Adipocyte (in vitro differentiated cells): Measurements from ENCODE around the gene UBR7.

Source experiments
- DNase-seq: peaks from one replicate; pipeline ENCODE4 v3.0.0-alpha.2; 2015; ENCODE audit warnings: low read depth
- H3K27me3 ChIP-seq: replicated peaks from 2 replicates; pipeline ENCODE4 v1.7.0; 2013; ENCODE audit warnings: mild to moderate bottlenecking, low read length, moderate library complexity; ENCODE audit not compliant: control insufficient read depth, insufficient read depth
- H3K36me3 ChIP-seq: 2 replicates; pipeline ENCODE4 v1.7.0; 2013; ENCODE audit warnings: low read length, mild to moderate bottlenecking, moderate library complexity; ENCODE audit not compliant: control insufficient read depth, insufficient read depth, severe bottlenecking
- H3K4me1 ChIP-seq: 2 replicates; pipeline ENCODE4 v1.7.0; 2013; ENCODE audit warnings: mild to moderate bottlenecking, low read length, moderate library complexity; ENCODE audit not compliant: control insufficient read depth, insufficient read depth
- H3K4me3 ChIP-seq: 2 replicates; pipeline ENCODE4 v1.7.0; 2013; ENCODE audit warnings: mild to moderate bottlenecking, low read length, moderate library complexity
- H3K9ac ChIP-seq: 2 replicates; pipeline ENCODE4 v1.7.0; 2013; ENCODE audit warnings: mild to moderate bottlenecking, low read length, moderate library complexity
- H3K9me3 ChIP-seq: 2 replicates; pipeline ENCODE4 v1.7.0; 2013; ENCODE audit warnings: mild to moderate bottlenecking, low read length, moderate library complexity; ENCODE audit not compliant: control insufficient read depth

The UBR7 gene

DNA sequence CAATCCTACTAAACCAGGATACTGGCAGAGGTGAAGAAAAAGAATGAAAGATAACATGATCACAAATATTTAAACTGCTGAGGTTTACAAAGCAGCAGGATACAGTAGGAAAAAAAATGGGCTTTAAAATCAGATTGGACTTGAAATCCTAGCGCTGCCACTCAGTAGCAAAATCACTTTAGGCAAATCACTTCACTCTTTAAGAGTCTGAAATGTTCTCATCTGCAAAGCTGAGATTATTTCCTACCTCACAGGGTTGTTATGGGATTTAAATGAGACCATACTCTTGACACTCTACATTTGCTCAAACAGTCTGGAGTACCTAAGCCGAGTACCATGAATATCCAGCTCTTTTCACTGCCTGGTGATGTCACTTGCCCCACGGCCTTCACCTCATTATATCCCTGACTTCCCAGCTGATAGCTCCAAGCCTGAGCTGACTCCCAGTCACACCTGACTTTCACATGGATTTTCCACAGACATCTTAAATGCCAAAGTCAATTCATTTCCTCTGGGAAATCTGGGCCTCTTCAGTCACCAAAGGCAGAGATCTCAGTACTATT lies 60.2 kb downstream of the UBR7 start:
- Histone ChIP-seq H3K9me3 (no peaks in the 10 kb centered on the region), H3K9ac (no peak overlapping the region)
- no peak for DNase-seq

DNA sequence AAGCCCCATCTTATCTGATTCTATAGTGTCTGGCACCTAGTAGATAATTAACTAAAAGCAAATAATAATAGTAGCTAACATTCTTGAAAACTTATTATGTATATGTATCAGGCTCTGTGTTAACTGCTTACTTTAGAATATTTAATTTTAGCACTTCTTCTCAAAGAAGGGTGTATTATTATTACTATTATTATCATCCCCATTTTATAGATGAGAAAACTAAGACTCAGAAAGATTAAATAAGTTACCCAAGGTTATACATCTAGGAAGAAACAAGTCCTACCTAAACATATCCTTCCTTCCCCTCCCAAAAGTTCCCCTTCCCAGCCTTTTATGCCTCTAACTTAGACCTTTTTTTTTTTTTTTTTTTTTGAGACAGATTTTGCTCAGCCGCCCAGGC lies 61.4 kb downstream of the UBR7 start:
- no peak overlapping the region for H3K9ac ChIP-seq
- H3K4me1 ChIP-seq = peaks cover 10% of the 10 kb centered on the region
- H3K9me3 ChIP-seq = no peaks in the 10 kb centered on the region
- H3K27me3 ChIP-seq = no peaks in the 10 kb centered on the region
- H3K36me3 ChIP-seq = peaks cover 6% of the 10 kb centered on the region
- no peak overlapping the region for H3K4me3 ChIP-seq
- DNase-seq = no peak

More for the DNA sequence above, 60.2 kb downstream of the UBR7 start:
- H3K36me3 ChIP-seq = peaks cover 18% of the 10 kb centered on the region
- H3K4me3 ChIP-seq = no peak overlapping the region
- H3K27me3 ChIP-seq = no peaks in the 10 kb centered on the region
- peaks cover 12% of the 10 kb centered on the region for H3K4me1 ChIP-seq

DNA sequence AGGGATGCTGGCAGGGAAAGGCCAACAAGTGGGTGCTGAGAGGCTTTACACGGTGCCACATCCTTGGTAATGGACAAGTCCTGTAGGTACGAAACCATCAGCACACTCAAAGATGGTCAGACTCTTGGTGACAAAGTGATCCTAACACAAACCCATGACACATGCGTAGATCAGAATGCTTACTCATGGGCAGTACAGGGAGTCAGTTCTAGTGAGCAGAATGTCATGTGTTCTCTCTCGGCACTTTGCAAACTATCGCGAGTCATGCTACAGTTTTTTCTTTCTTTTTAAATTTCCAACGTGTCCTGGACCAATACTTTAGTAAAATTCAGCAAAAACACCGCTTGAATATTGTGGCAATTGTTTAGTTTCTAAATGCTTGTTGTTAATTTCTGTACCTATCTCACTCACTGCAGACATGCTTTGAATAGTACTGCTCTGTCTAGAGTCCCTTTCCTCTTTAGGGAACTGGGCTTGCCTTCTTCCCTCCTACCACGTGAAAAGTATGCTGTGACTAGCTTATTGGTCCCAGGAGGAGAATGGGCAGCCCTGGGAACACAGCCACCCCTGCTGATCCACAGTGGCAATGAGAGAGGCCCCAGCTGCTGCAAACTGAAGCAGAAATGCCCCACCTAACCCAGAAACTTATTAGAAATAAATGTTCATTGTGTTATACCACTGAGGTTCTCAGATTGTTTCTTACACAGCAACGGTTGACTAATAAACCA lies 62.4 kb downstream of the UBR7 start:
- no peak overlapping the region for H3K9ac ChIP-seq
- no peak overlapping the region for H3K4me3 ChIP-seq
- H3K9me3 ChIP-seq = no peaks in the 10 kb centered on the region
- peaks cover 6% of the 10 kb centered on the region for H3K36me3 ChIP-seq
- H3K4me1 ChIP-seq = peaks cover 9% of the 10 kb centered on the region
- no peaks in the 10 kb centered on the region for H3K27me3 ChIP-seq
- peak; percentile 41 for DNase-seq

DNA sequence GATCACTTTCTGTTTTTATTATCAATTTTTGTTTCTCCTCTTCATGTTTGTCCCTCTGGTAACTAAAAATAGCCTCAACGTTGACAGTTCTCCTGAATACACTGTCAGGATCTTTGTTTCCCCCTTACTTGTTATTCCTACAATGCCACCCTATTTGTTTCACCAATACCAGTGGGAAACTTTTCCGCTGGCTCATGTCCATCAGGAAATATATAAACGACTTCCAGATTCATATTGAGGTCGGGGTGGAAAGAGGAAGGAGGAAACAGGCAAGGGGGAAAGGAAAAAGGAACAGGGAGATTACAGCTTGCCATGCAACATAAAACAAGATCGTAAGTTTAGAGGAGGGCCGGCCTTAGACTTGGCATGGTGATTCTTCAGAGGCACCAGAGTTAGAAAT lies 64.1 kb downstream of the UBR7 start:
- H3K9me3 ChIP-seq = no peaks in the 10 kb centered on the region
- peaks cover 9% of the 10 kb centered on the region for H3K4me1 ChIP-seq
- no peaks in the 10 kb centered on the region for H3K27me3 ChIP-seq
- H3K9ac ChIP-seq = no peak overlapping the region
- peaks cover 4% of the 10 kb centered on the region for H3K36me3 ChIP-seq
- no peak overlapping the region for H3K4me3 ChIP-seq
- DNase-seq = no peak

DNA sequence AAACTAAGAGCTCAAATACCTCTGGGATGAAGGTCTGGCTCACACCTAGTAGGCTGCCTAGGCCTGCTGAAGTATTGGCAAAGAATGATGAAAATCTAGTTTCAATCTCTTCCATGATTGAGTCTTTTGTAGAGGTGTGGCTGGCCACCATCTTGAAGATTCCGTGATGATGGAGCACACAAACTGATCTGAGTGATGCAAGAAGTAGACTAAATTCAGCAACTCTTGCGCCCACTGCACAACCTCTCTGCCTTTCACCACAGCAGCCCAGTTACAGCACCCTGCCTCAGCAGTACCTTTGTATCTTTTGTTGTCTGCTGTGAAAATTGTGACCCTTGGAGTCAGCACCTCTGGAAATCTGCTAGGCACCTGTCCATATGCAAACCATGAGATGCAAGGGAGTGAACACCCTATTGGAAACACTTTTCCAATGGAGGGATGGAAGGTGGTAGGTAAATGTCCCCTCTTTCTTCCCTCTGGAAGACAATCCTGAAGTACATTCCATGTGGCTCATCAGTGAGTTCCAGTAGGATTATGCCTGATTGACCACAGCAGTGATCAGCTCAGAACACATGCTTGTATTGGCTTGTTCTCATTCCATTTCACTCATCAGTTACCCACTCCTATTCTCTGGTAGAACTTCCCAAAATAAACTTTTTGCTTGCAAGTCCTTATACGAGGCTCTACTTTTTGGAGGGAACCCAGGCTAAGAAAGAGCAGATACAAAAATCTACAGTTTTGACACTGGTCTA lies 67.2 kb downstream of the UBR7 start:
- Histone ChIP-seq H3K36me3 (peaks cover 9% of the 10 kb centered on the region), H3K4me3 (no peak overlapping the region), H3K4me1 (peaks cover 8% of the 10 kb centered on the region), H3K27me3 (no peaks in the 10 kb centered on the region), H3K9ac (no peak overlapping the region), H3K9me3 (no peaks in the 10 kb centered on the region)
- no peak for DNase-seq

DNA sequence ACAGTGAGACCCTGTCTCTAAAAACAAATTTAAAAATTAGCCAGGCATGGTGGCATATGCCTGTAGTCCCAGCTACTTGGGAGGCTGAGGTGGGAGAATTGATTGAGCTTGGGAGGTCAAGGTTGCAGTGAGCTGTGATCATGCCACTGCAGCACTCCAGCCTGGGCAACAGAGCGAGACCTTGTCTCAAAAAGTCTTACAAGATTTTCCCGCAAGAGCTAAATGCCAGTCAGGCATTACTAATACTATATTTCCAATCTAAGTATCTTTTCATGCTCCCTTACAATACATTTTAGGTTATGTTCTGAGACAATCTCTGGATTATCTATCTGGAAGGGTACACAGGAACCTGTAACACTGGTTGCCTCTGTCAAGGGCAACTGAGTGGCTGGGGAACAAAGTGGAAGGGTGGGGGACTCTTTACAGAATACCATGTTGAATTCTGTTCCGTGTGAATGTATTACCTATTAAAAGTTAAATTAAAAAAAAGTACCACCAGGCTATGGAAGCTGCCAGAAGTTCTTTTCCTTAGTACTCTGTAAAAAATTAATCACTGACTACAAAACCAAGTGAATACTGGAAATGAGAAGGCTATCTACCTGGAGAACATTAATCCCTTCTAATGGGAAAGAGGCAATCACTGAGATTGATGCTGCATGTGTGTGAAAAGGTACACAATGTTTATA lies 69.1 kb downstream of the UBR7 start:
- Histone ChIP-seq H3K27me3 (no peaks in the 10 kb centered on the region), H3K4me1 (no peaks in the 10 kb centered on the region), H3K9ac (no peak overlapping the region), H3K4me3 (no peak overlapping the region), H3K9me3 (no peaks in the 10 kb centered on the region), H3K36me3 (peaks cover 9% of the 10 kb centered on the region)
- DNase-seq = no peak
